MCF 10A (cell line): ENCODE measurements around the gene MOB2. TPM values are rescaled to one million over a fixed set of nuclear protein-coding genes. Genes with fewer than 3 reads are reported as not detected.

Source experiments
- BruUV-seq: library from RNA; stranded (reverse); fragments of 400-500 nt; replicated peaks from 2 replicates; lab custom pipeline; 2021; lab: Mats Ljungman, UMichigan
- CTCF ChIA-PET: fragments of 300-600 bp; sonication (Branson Sonifier 250); formaldehyde crosslinking; extraction: SDS; loops from one replicate; lab custom pipeline; 2021; ENCODE audit warnings: antibody characterized with exemption, inconsistent platforms; lab: Yijun Ruan, JAX
- POLR2A ChIA-PET: fragments of 300-600, 350-650 bp; sonication (Branson Sonifier 250); formaldehyde crosslinking; extraction: SDS; loops from one replicate; lab custom pipeline; 2020; ENCODE audit warnings: antibody characterized with exemption, inconsistent platforms; lab: Yijun Ruan, JAX
- DNase-seq: peaks from one replicate; pipeline ENCODE4 v3.0.0-alpha.2; 2018; ENCODE audit not compliant: unreplicated experiment
- H3K27ac Mint-ChIP-seq: one replicate; pipeline ENCODE4 v1.8.0; 2022; ENCODE audit warnings: mild to moderate bottlenecking, low read depth, mixed read lengths; ENCODE audit not compliant: unreplicated experiment
- H3K27me3 Mint-ChIP-seq: one replicate; pipeline ENCODE4 v1.8.0; 2022; ENCODE audit warnings: mixed read lengths; ENCODE audit not compliant: insufficient read depth, unreplicated experiment
- H3K36me3 Mint-ChIP-seq: one replicate; pipeline ENCODE4 v1.8.0; 2022; ENCODE audit warnings: mild to moderate bottlenecking, moderate library complexity, mixed read lengths; ENCODE audit not compliant: insufficient read depth, unreplicated experiment
- H3K4me1 Mint-ChIP-seq: one replicate; pipeline ENCODE4 v1.8.0; 2022; ENCODE audit warnings: mixed read lengths; ENCODE audit not compliant: insufficient read depth, unreplicated experiment
- H3K4me3 Mint-ChIP-seq: one replicate; pipeline ENCODE4 v1.8.0; 2022; ENCODE audit warnings: mild to moderate bottlenecking, moderate library complexity, mixed read lengths; ENCODE audit not compliant: unreplicated experiment
- H3K9me3 Mint-ChIP-seq: one replicate; pipeline ENCODE4 v1.8.0; 2022; ENCODE audit warnings: mixed read lengths; ENCODE audit not compliant: unreplicated experiment
- CTCF ChIP-seq: fragments of 200-600 bp; IDR thresholded peaks from one replicate; pipeline ENCODE4 v1.8.0; 2022; ENCODE audit warnings: antibody characterized with exemption, mild to moderate bottlenecking; ENCODE audit not compliant: unreplicated experiment
- intact Hi-C: fragments of 100-400 bp; cut with micrococcal nuclease; formaldehyde crosslinking; loops from 2 replicates; pipeline ENCODE4 v1.14.1; 2022
- total RNA-seq: library from RNA; stranded (reverse); gene quantifications from 2 replicates; pipeline ENCODE4 v1.2.3, GENCODE V29; 2022

The MOB2 gene
- total RNA-seq, 1 experiment from 2014 or later, result 20.2 TPM

GRCh38 chr11:1503708-1504104 is 17.1 kb upstream of the MOB2 start:
- TF ChIP-seq CTCF, result no peak
- no peaks in the 10 kb centered on the region for H3K9me3 Mint-ChIP-seq
- CTCF ChIA-PET, result no interaction called here
- no peak for DNase-seq
- no TSS peak for BruUV-seq
- no peak overlapping the region for H3K27ac Mint-ChIP-seq
- POLR2A ChIA-PET, result no interaction called here
- no peaks in the 10 kb centered on the region for H3K27me3 Mint-ChIP-seq
- H3K4me1 Mint-ChIP-seq, result no peaks in the 10 kb centered on the region
- intact Hi-C loops, result no loop called here
- no peak overlapping the region for H3K4me3 Mint-ChIP-seq
- peaks cover 14% of the 10 kb centered on the region for H3K36me3 Mint-ChIP-seq

- BruUV-seq, result no TSS peak
- intact Hi-C loops, result no loop called here
- no peaks in the 10 kb centered on the region for H3K9me3 Mint-ChIP-seq
- no peak overlapping the region for H3K4me3 Mint-ChIP-seq
- H3K27me3 Mint-ChIP-seq, result no peaks in the 10 kb centered on the region
- no peak for DNase-seq
- H3K4me1 Mint-ChIP-seq, result no peaks in the 10 kb centered on the region
- H3K36me3 Mint-ChIP-seq, result peaks cover 18% of the 10 kb centered on the region
- no peak for TF ChIP-seq CTCF
- no peak overlapping the region for H3K27ac Mint-ChIP-seq
- CTCF ChIA-PET, result interaction anchor here (1.8 kb wide), 1 partner anchor 12 kb away, joined by 9 read pairs; no protein-coding TSS in a partner anchor
- POLR2A ChIA-PET, result no interaction called here
These were observed 16.6 kb upstream of the MOB2 start for GRCh38 chr11:1502954-1503707.

- Mint-ChIP-seq H3K4me3 (no peak overlapping the region), H3K27me3 (no peaks in the 10 kb centered on the region), H3K36me3 (peaks cover 18% of the 10 kb centered on the region), H3K4me1 (peaks cover 2% of the 10 kb centered on the region), H3K27ac (no peak overlapping the region), H3K9me3 (no peaks in the 10 kb centered on the region)
- intact Hi-C loops, result no loop called here
- BruUV-seq, result no TSS peak
- no peak for TF ChIP-seq CTCF
- POLR2A ChIA-PET, result no interaction called here
- no peak for DNase-seq
- CTCF ChIA-PET, result interaction anchor here (1.8 kb wide), 1 partner anchor 13 kb away, joined by 9 read pairs; no protein-coding TSS in a partner anchor
These were observed 15.8 kb upstream of the MOB2 start for GRCh38 chr11:1502168-1502953.

GRCh38 chr11:1501421-1502167 is 15.0 kb upstream of the MOB2 start:
- ChIA-PET POLR2A (no interaction called here), CTCF (interaction anchor here (1.8 kb wide), 1 partner anchor 13 kb away, joined by 9 read pairs; no protein-coding TSS in a partner anchor)
- H3K27ac Mint-ChIP-seq, result no peak overlapping the region

More at GRCh38 chr11:1501421-1502167, 15.0 kb upstream of the MOB2 start:
- no peaks in the 10 kb centered on the region for H3K27me3 Mint-ChIP-seq
- no TSS peak for BruUV-seq
- no peak for TF ChIP-seq CTCF
- H3K36me3 Mint-ChIP-seq, result peaks cover 18% of the 10 kb centered on the region
- DNase-seq, result no peak
- H3K4me3 Mint-ChIP-seq, result no peak overlapping the region
- no peaks in the 10 kb centered on the region for H3K9me3 Mint-ChIP-seq
- peaks cover 9% of the 10 kb centered on the region for H3K4me1 Mint-ChIP-seq
- intact Hi-C loops, result no loop called here
